Cardiac muscle cell (in vitro differentiated cells and primary cell): Measurements from ENCODE around the gene TTLL6. TPM values are rescaled to one million over a fixed set of nuclear protein-coding genes. Genes with fewer than 3 reads are reported as not detected.

Source experiments
- DNase-seq, 2 donors: peaks; one replicate each; pipeline versions ENCODE4 v3.0.0 to v3.0.0-alpha.2; 2010 to 2017; ENCODE audit warnings: low read depth in 1 of 2, low spot score in 1 of 2
- H3K27ac ChIP-seq: fragments of 200-600 bp; sonication (generic); 2 replicates; pipeline ENCODE4 v1.5.1; 2016
- H3K27me3 ChIP-seq: fragments of 200-600 bp; sonication (generic); 2 replicates; pipeline ENCODE4 v1.6.0; 2016; ENCODE audit warnings: control low read depth
- H3K36me3 ChIP-seq: fragments of 200-600 bp; sonication (generic); 2 replicates; pipeline ENCODE4 v1.5.1; 2016; ENCODE audit warnings: control low read depth
- H3K4me1 ChIP-seq: fragments of 200-600 bp; sonication (generic); 2 replicates; pipeline ENCODE4 v1.8.1; 2017; ENCODE audit warnings: low read depth, mild to moderate bottlenecking, mixed run types
- H3K4me3 ChIP-seq: fragments of 200-600 bp; sonication (generic); 2 replicates; pipeline ENCODE4 v1.5.1; 2016; ENCODE audit warnings: mild to moderate bottlenecking
- H3K9me3 ChIP-seq: fragments of 200-600 bp; sonication (generic); 2 replicates; pipeline ENCODE4 v1.5.1; 2017; ENCODE audit warnings: low read depth, mild to moderate bottlenecking, control low read depth
- polyA plus RNA-seq: library from polyadenylated mRNA; unstranded; fragments of >200 nt; fragmentation: Nextera tagmentation; extraction: Ambion mirVana; gene quantifications from 2 replicates; pipeline ENCODE4 v1.2.1, GENCODE V29; 2016
- total RNA-seq: library from RNA; depleted of rRNA; stranded (reverse); fragments of >200 nt; gene quantifications from 2 replicates; pipeline ENCODE4 v1.2.3, GENCODE V29; 2016
- TF ChIP-seq, protein P1 (sequence below): IDR thresholded peaks from 2 replicates; pipeline ENCODE4 v1.5.1; 2012; ENCODE audit warnings: low read depth, mild to moderate bottlenecking, low read length

The TTLL6 gene
- total and polyA plus RNA-seq, 2 experiments from 2014 or later: 0.03 TPM; not detected in 1

DNA sequence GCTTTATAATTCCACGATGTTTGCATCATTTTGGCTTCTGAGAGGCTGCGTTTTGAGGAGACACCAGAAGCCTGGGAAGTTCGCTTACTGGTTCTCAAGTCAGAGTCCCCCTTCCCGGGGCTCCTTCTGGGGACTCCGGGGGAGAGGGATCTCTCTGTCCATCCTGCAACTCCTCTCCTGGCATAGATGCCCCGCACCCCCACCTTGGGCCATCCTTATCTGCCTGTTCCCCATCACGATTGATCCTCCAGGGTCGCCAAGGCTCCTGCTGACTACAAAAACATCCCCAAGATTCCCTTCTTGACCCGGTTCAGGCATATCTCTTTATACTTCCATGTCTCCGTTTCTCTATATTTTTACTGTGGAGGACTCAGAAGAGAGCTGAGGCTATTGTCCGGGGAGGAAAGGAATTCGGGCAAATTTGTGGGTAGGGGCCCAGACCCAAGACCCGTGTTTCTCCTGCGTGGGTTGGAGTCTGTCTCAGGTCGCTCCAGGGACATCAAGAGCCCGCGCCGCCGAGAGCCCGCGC lies 70.0 kb downstream of the TTLL6 start:
- no peak overlapping the region for H3K27ac ChIP-seq
- H3K4me3 ChIP-seq: no peak overlapping the region
- H3K4me1 ChIP-seq: no peaks in the 10 kb centered on the region
- H3K36me3 ChIP-seq: no peaks in the 10 kb centered on the region
- H3K9me3 ChIP-seq: no peaks in the 10 kb centered on the region
- peaks cover 100% of the 10 kb centered on the region for H3K27me3 ChIP-seq
- DNase-seq: no peak
- TF ChIP-seq, protein P1, sequence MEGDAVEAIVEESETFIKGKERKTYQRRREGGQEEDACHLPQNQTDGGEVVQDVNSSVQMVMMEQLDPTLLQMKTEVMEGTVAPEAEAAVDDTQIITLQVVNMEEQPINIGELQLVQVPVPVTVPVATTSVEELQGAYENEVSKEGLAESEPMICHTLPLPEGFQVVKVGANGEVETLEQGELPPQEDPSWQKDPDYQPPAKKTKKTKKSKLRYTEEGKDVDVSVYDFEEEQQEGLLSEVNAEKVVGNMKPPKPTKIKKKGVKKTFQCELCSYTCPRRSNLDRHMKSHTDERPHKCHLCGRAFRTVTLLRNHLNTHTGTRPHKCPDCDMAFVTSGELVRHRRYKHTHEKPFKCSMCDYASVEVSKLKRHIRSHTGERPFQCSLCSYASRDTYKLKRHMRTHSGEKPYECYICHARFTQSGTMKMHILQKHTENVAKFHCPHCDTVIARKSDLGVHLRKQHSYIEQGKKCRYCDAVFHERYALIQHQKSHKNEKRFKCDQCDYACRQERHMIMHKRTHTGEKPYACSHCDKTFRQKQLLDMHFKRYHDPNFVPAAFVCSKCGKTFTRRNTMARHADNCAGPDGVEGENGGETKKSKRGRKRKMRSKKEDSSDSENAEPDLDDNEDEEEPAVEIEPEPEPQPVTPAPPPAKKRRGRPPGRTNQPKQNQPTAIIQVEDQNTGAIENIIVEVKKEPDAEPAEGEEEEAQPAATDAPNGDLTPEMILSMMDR: no peak

DNA sequence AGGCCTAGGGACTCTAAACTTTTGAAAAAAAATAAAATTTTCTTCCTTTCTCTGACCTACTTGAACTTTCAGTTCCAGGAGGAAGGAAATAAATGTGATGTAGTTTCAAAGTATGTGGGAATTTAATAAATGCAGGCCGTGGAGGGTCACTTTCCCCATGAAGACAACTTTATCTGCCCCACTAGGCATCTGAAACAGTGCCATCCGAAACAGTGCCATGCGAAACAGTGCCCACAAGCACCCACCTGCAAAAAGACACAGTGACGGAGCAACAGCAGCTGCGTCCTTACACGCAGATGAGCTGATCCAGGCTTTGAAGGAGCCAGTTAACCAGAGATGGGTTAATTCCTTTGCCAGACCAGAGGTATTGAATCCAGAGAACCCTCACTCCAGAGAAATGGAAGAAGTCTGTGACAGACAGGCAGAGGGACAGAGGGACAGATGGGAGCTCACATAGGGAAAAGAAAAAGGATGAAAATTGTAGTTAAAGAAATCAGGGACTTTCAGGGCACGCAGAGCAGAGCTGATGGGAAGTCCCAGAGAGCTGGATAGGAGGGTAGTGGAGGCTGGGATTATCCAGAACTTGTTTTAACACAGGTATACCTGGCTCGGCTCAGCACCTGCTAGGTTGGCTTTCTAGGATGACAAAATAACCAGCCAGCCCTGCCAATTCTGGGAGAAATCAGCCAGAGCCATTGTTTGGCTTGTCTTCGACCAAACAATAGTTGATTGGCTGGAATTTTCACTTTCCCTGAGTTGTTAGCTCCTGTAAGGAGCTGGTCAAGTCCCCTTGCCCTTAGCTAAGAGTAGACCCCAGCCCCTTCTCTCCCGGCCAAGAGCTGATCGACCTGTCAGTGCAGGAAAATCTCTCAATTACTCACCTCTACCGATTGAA lies 71.4 kb downstream of the TTLL6 start:
- H3K9me3 ChIP-seq: no peaks in the 10 kb centered on the region
- no peak for DNase-seq

DNA sequence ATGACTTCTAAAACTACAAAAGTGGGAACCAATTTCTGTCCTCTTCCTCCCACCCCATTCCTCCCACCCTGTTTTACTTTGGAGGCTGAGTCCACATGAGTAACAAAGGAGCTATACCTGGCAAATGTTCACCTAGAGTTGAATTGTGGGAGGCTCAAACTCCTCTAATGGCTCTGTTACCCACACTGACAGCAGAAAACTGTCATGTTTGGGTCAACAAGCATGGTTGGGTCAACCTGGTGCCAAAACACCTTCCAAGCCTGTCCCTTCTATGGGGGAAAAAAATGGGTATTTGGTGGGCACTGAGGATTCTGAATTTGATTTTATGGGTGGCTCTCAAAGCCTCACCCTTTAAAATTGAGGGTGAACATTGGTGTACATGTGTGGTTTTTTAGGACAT lies 76.5 kb downstream of the TTLL6 start:
- TF ChIP-seq, protein P1: no peak

More for the DNA sequence above, 71.4 kb downstream of the TTLL6 start:
- Histone ChIP-seq H3K4me3 (no peak overlapping the region), H3K36me3 (no peaks in the 10 kb centered on the region), H3K4me1 (no peaks in the 10 kb centered on the region), H3K27me3 (peaks cover 100% of the 10 kb centered on the region), H3K27ac (no peak overlapping the region)
- TF ChIP-seq, protein P1: no peak

DNA sequence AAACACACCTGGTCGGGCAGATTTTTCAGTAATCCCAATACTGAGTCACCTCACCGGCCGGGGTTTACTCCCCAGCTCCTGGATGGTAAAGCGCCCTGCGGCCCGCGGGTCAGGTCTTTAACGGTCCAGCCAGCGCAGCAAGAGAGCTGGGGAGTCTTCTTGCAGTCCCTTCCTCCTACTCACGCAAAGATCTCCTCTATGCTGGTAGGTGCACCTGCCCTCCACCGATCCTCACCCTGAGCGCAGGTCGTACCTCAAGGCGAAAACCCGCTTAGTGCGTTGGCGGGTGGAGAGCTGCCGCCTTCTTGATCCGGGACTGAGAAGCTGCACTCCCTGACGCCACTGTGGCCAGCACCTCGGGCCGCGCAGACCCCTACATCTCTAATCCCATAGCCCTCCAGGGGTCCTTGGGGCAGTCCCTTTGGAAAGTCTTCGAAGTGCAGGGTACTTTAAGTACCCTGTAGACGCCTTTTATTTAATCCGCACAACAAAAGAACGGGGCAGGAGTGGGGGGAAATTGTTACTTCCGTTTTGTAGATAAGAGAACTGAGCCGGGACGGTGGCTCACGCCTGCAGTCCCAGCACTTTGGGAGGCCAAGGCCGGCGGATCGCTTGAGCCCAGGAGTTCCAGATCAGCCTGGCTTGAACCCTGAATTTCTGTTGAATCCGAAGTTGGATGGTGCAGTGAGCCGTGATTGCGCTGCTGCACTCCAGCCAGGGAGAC lies 78.1 kb downstream of the TTLL6 start:
- DNase-seq: no peak
- Histone ChIP-seq H3K4me3 (no peak overlapping the region), H3K27ac (no peak overlapping the region), H3K36me3 (no peaks in the 10 kb centered on the region), H3K4me1 (no peaks in the 10 kb centered on the region), H3K27me3 (peaks cover 100% of the 10 kb centered on the region), H3K9me3 (no peaks in the 10 kb centered on the region)
- TF ChIP-seq, protein P1: no peak

More for the DNA sequence above, 76.5 kb downstream of the TTLL6 start:
- no peaks in the 10 kb centered on the region for H3K9me3 ChIP-seq
- DNase-seq: no peak
- no peaks in the 10 kb centered on the region for H3K36me3 ChIP-seq
- H3K4me1 ChIP-seq: no peaks in the 10 kb centered on the region
- H3K4me3 ChIP-seq: no peak overlapping the region
- no peak overlapping the region for H3K27ac ChIP-seq
- H3K27me3 ChIP-seq: peaks cover 100% of the 10 kb centered on the region

DNA sequence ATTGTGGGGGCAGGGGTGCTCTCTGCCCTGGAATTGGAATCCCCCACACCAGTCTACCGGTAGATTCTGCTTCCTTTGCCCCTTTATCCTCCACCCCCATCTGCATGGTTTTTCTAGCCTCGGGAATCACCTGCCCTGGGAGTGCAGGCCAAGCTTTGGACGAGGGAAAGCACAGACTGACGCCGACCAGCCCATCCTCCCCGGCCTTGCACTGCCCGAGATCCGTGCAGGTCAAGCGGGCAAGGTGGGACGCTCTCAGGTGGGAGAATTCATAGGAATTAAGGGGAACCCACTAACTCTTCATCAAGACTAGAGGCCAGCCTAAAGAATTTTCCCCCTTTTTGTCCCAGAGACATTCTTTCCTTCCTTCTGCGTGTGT lies 78.6 kb downstream of the TTLL6 start:
- Histone ChIP-seq H3K9me3 (no peaks in the 10 kb centered on the region), H3K27me3 (peaks cover 100% of the 10 kb centered on the region), H3K36me3 (no peaks in the 10 kb centered on the region), H3K4me1 (no peaks in the 10 kb centered on the region), H3K4me3 (no peak overlapping the region), H3K27ac (no peak overlapping the region)
- TF ChIP-seq, protein P1: no peak
- no peak for DNase-seq
